Caco-2 (cell line): ENCODE results near the gene MBD3L5. TPM values are rescaled to one million over a fixed set of nuclear protein-coding genes. Genes with fewer than 3 reads are reported as not detected.
A peak's percentile ranks its signal among the peaks of the same experiment; 100 is the strongest.

Experiments
- BruUV-seq: library from RNA; stranded (reverse); fragments of 400-500 nt; replicated peaks from 2 replicates; lab custom pipeline; 2021; lab: Mats Ljungman, UMichigan
- CTCF ChIA-PET: fragments of 300-600 bp; sonication (Branson Sonifier 250); formaldehyde crosslinking; loops from one replicate; lab custom pipeline; 2022; ENCODE audit warnings: antibody characterized with exemption; lab: Charles Lee
- POLR2A ChIA-PET: fragments of 300-600 bp; sonication (Branson Sonifier 250); formaldehyde crosslinking; loops from one replicate; lab custom pipeline; 2022; ENCODE audit warnings: antibody characterized with exemption; lab: Charles Lee
- DNase-seq, 2 experiments: peaks; one replicate each; pipeline versions ENCODE4 v3.0.0 to v3.0.0-alpha.2; 2020 to 2022
- H3K27me3 ChIP-seq: replicated peaks from 2 replicates; pipeline ENCODE4 v1.6.0; 2011; ENCODE audit warnings: low read length; ENCODE audit not compliant: control insufficient read depth, insufficient read depth
- H3K36me3 ChIP-seq: 2 replicates; pipeline ENCODE4 v1.5.1; 2011; ENCODE audit warnings: low read length; ENCODE audit not compliant: control insufficient read depth, insufficient read depth
- H3K4me1 ChIP-seq: fragments of 250-450 bp; sonication (Bioruptor Pico); 2 replicates; pipeline ENCODE4 v1.5.1; 2020; ENCODE audit warnings: mild to moderate bottlenecking
- H3K4me3 ChIP-seq: 2 replicates; pipeline ENCODE4 v1.5.1; 2011; ENCODE audit warnings: low read depth, mild to moderate bottlenecking, control low read depth, low read length
- H3K9me3 ChIP-seq: fragments of 250-450 bp; sonication (Bioruptor Pico); 2 replicates; pipeline ENCODE4 v1.5.1; 2020; ENCODE audit warnings: mild to moderate bottlenecking, moderate library complexity
- H3K27ac Mint-ChIP-seq: one replicate; pipeline ENCODE4 v1.8.0; 2022; ENCODE audit warnings: mixed read lengths; ENCODE audit not compliant: unreplicated experiment
- H3K27me3 Mint-ChIP-seq: one replicate; pipeline ENCODE4 v1.8.0; 2022; ENCODE audit warnings: mixed read lengths; ENCODE audit not compliant: insufficient read depth, unreplicated experiment
- H3K36me3 Mint-ChIP-seq: one replicate; pipeline ENCODE4 v1.8.0; 2022; ENCODE audit warnings: mild to moderate bottlenecking, mixed read lengths; ENCODE audit not compliant: insufficient read depth, unreplicated experiment
- H3K4me1 Mint-ChIP-seq: one replicate; pipeline ENCODE4 v1.8.0; 2022; ENCODE audit warnings: low read depth, mixed read lengths; ENCODE audit not compliant: unreplicated experiment
- H3K4me3 Mint-ChIP-seq: one replicate; pipeline ENCODE4 v1.8.0; 2022; ENCODE audit warnings: mild to moderate bottlenecking, moderate library complexity, mixed read lengths; ENCODE audit not compliant: unreplicated experiment
- H3K9me3 Mint-ChIP-seq: one replicate; pipeline ENCODE4 v1.8.0; 2022; ENCODE audit warnings: mixed read lengths; ENCODE audit not compliant: unreplicated experiment
- CTCF ChIP-seq, 2 experiments: fragments of 200-600 bp in 1 of 2; IDR thresholded peaks; 1 replicate in 1 of 2; 2 replicates in 1 of 2; pipeline versions ENCODE4 v1.5.1 to v1.8.0; 2011 to 2022; ENCODE audit warnings: antibody characterized with exemption in 1 of 2, control low read depth in 1 of 2, inconsistent platforms in 1 of 2, low read depth in 1 of 2, low read length in 1 of 2, mild to moderate bottlenecking in 1 of 2, moderate library complexity in 1 of 2; ENCODE audit not compliant: insufficient read depth in 1 of 2, severe bottlenecking in 1 of 2, unreplicated experiment in 1 of 2
- intact Hi-C: fragments of 100-400 bp; cut with micrococcal nuclease; formaldehyde crosslinking; loops from one replicate; pipeline ENCODE4 v1.10.0; 2022; ENCODE audit not compliant: unreplicated experiment
- total RNA-seq: library from RNA; stranded (reverse); gene quantifications from 2 replicates; pipeline ENCODE4 v1.2.3, GENCODE V29; 2022

MBD3L5 gene
- total RNA-seq, 1 experiment from 2014 or later: not detected

- Histone ChIP-seq H3K9me3 (peaks cover 6% of the 10 kb centered on the region; the same call in 1 of the 2 replicates), H3K4me3 (peak overlapping the region; percentile 80), H3K4me1 (no peaks in the 10 kb centered on the region), H3K36me3 (peaks cover 1% of the 10 kb centered on the region), H3K27me3 (no peaks in the 10 kb centered on the region)
- DNase-seq: no peak
- peak overlapping the region; percentile 72 for H3K4me3 Mint-ChIP-seq
- peaks cover 9% of the 10 kb centered on the region for H3K9me3 Mint-ChIP-seq
- CTCF ChIA-PET: interaction anchor here (0.6 to 1.0 kb wide), 3 partner anchors 30 to 714 kb away, joined by 4 to 5 read pairs (median 4); no protein-coding TSS in a partner anchor
- POLR2A ChIA-PET: interaction anchor here (0.5 to 1.6 kb wide), 3 partner anchors 8 to 189 kb away, joined by 3 to 28 read pairs (median 3); no protein-coding TSS in a partner anchor
- peaks cover 44% of the 10 kb centered on the region for H3K36me3 Mint-ChIP-seq
- intact Hi-C loops: no loop called here
- no TSS peak for BruUV-seq
- no peaks in the 10 kb centered on the region for H3K27me3 Mint-ChIP-seq
- peak overlapping the region; percentile 70 for H3K27ac Mint-ChIP-seq
- peaks cover 7% of the 10 kb centered on the region for H3K4me1 Mint-ChIP-seq
- TF ChIP-seq CTCF (IDR thresholded peaks at IDR 0.05; ENCODE audit: insufficient read depth in 1 of 2, low read depth in 1 of 2, low read length in 1 of 2, severe bottlenecking in 1 of 2, unreplicated experiment in 1 of 2): no peak
These were observed 39.5 kb downstream of the MBD3L5 start for GRCh38 chr19:7069904-7070226.

- CTCF ChIA-PET: no interaction called here
- no TSS peak for BruUV-seq
- POLR2A ChIA-PET: no interaction called here
These were observed 42.2 kb downstream of the MBD3L5 start for GRCh38 chr19:7072541-7072940.

GRCh38 chr19:7074705-7075282 lies 44.4 kb downstream of the MBD3L5 start:
- POLR2A ChIA-PET: no interaction called here

More at GRCh38 chr19:7072541-7072940, 42.2 kb downstream of the MBD3L5 start:
- Histone ChIP-seq H3K27me3 (no peaks in the 10 kb centered on the region), H3K4me3 (no peak overlapping the region), H3K9me3 (peaks cover 11% of the 10 kb centered on the region; the same call in 1 of the 2 replicates), H3K4me1 (no peaks in the 10 kb centered on the region), H3K36me3 (peaks cover 6% of the 10 kb centered on the region)
- Mint-ChIP-seq H3K9me3 (no peaks in the 10 kb centered on the region), H3K4me3 (no peak overlapping the region), H3K36me3 (peaks cover 70% of the 10 kb centered on the region), H3K27ac (no peak overlapping the region), H3K4me1 (peaks cover 7% of the 10 kb centered on the region), H3K27me3 (no peaks in the 10 kb centered on the region)
- no peak for DNase-seq
- intact Hi-C loops: no loop called here
- no peak for TF ChIP-seq CTCF (IDR thresholded peaks at IDR 0.05; ENCODE audit: insufficient read depth in 1 of 2, low read depth in 1 of 2, low read length in 1 of 2, severe bottlenecking in 1 of 2, unreplicated experiment in 1 of 2)

More at GRCh38 chr19:7074705-7075282, 44.4 kb downstream of the MBD3L5 start:
- Mint-ChIP-seq H3K4me1 (no peaks in the 10 kb centered on the region), H3K27ac (no peak overlapping the region), H3K27me3 (no peaks in the 10 kb centered on the region), H3K9me3 (peaks cover 17% of the 10 kb centered on the region), H3K36me3 (peaks cover 82% of the 10 kb centered on the region), H3K4me3 (no peak overlapping the region)
- Histone ChIP-seq H3K9me3 (peaks cover 14% of the 10 kb centered on the region; the same call in 1 of the 2 replicates), H3K27me3 (no peaks in the 10 kb centered on the region), H3K4me1 (no peaks in the 10 kb centered on the region), H3K4me3 (no peak overlapping the region), H3K36me3 (peaks cover 9% of the 10 kb centered on the region)
- intact Hi-C loops: no loop called here
- no peak for TF ChIP-seq CTCF (IDR thresholded peaks at IDR 0.05; ENCODE audit: insufficient read depth in 1 of 2, low read depth in 1 of 2, low read length in 1 of 2, severe bottlenecking in 1 of 2, unreplicated experiment in 1 of 2)
- no TSS peak for BruUV-seq
- DNase-seq: no peak
- CTCF ChIA-PET: no interaction called here
